GM12878 (cell line): ENCODE measurements around the gene GGT6. TPM values are rescaled to one million over a fixed set of nuclear protein-coding genes. Genes with fewer than 3 reads are reported as not detected.

Experiments
- ATAC-seq: fragments of 200-7000 bp; cut with Tn5 transposase; 3 replicates; pipeline ENCODE4 v1.9.1; 2020; ENCODE audit warnings: mild to moderate bottlenecking, moderate library complexity
- BruUV-seq: library from RNA; stranded (reverse); fragments of 400-500 nt; replicated peaks from 2 replicates; lab custom pipeline; 2021; lab: Mats Ljungman, UMichigan
- CTCF ChIA-PET: fragments of 300-600 bp; sonication (Branson Sonifier 250); formaldehyde crosslinking; extraction: SDS; loops from one replicate; lab custom pipeline; 2021; ENCODE audit warnings: inconsistent platforms; lab: Yijun Ruan, JAX
- POLR2A ChIA-PET: fragments of 350-600 bp; formaldehyde crosslinking; extraction: SDS; loops from one replicate; lab custom pipeline; 2021; ENCODE audit warnings: inconsistent platforms; lab: Charles Lee
- RAD21 ChIA-PET: fragments of 300-600 bp; sonication (Branson Sonifier 250); formaldehyde crosslinking; loops from one replicate; lab custom pipeline; 2023; ENCODE audit warnings: antibody characterized with exemption; ENCODE audit not compliant: unreplicated experiment; lab: Charles Lee
- SMC1A ChIA-PET: fragments of 300-600 bp; sonication (Branson Sonifier 250); formaldehyde crosslinking; loops from one replicate; lab custom pipeline; 2023; ENCODE audit not compliant: unreplicated experiment, uncharacterized antibody; lab: Charles Lee
- DNase-seq: peaks from one replicate; pipeline ENCODE4 v3.0.0-alpha.2; 2011; ENCODE audit warnings: low read depth, low spot score
- FAIRE-seq: peaks from 3 replicates; lab custom pipeline; 2011; peaks lifted over from hg19 to GRCh38; lab: Jason Lieb, UNC
- H2AFZ ChIP-seq: 2 replicates; pipeline ENCODE4 v1.6.0; 2011; ENCODE audit warnings: low read depth, low read length, control low read depth; ENCODE audit not compliant: control insufficient read depth
- H3K27ac ChIP-seq: 2 replicates; pipeline ENCODE4 v1.5.1; 2011; ENCODE audit warnings: control low read depth; ENCODE audit not compliant: control insufficient read depth, insufficient read depth
- H3K27me3 ChIP-seq, 2 experiments: replicated peaks in 1 of 2; 2 replicates each; pipeline versions ENCODE4 v1.6.0 to v1.6.1; 2011; ENCODE audit warnings: low read length in 1 of 2; ENCODE audit not compliant: control insufficient read depth in 2 of 2, insufficient read depth in 2 of 2
- H3K36me3 ChIP-seq, 2 experiments: 2 replicates each; pipeline ENCODE4 v1.5.1; 2011; ENCODE audit warnings: low read length in 1 of 2; ENCODE audit not compliant: control insufficient read depth in 2 of 2, insufficient read depth in 2 of 2
- H3K4me1 ChIP-seq: 2 replicates; pipeline ENCODE4 v1.6.1; 2011; ENCODE audit warnings: mild to moderate bottlenecking, low read length, moderate library complexity, mixed read lengths; ENCODE audit not compliant: control insufficient read depth, insufficient read depth
- H3K4me2 ChIP-seq: 2 replicates; pipeline ENCODE4 v1.6.0; 2011; ENCODE audit warnings: control low read depth; ENCODE audit not compliant: control insufficient read depth, insufficient read depth
- H3K4me3 ChIP-seq: fragments of 200-600 bp; sonication (generic); 2 replicates; pipeline ENCODE4 v1.5.1; 2016
- H3K79me2 ChIP-seq: 2 replicates; pipeline ENCODE4 v1.6.0; 2011; ENCODE audit warnings: low read length; ENCODE audit not compliant: control insufficient read depth, insufficient read depth
- H3K9ac ChIP-seq: 2 replicates; pipeline ENCODE4 v1.8.0; 2011; ENCODE audit warnings: low read length, control low read depth, mixed read lengths; ENCODE audit not compliant: control insufficient read depth, insufficient read depth
- H3K9me3 ChIP-seq: replicated peaks from 3 replicates; pipeline ENCODE4 v1.5.1; 2011; ENCODE audit warnings: mild to moderate bottlenecking, low read length; ENCODE audit not compliant: control insufficient read depth, insufficient read depth
- H4K20me1 ChIP-seq: 2 replicates; pipeline ENCODE4 v1.6.0; 2011; ENCODE audit not compliant: control insufficient read depth, insufficient read depth
- HCFC1 ChIP-seq: fragments of 150-350 bp; IDR thresholded peaks from 2 replicates; pipeline ENCODE4 v1.6.1; 2014; ENCODE audit warnings: low read length
- NKRF ChIP-seq: fragments of 450-650 bp; conservative IDR thresholded peaks from 2 replicates; pipeline ENCODE4 v1.6.1; 2017; ENCODE audit warnings: mild to moderate bottlenecking, moderate library complexity
- POLR2A ChIP-seq: IDR thresholded peaks from 2 replicates; pipeline ENCODE4 v1.6.1; 2011; ENCODE audit warnings: low read depth, mild to moderate bottlenecking, low read length
- WGBS: methylation state at CpG from one replicate; pipeline ENCODE4 v1.1.6; 2016; ENCODE audit warnings: low lambda C conversion rate; ENCODE audit not compliant: insufficient replicate concordance, insufficient coverage; ENCODE audit errors: missing lambda C conversion rate; 5-methylcytosine and 5-hydroxymethylcytosine counted together
- in situ Hi-C: fragments of 300-500 bp; cut with MboI; formaldehyde crosslinking; loops from 9 replicates; pipeline ENCODE4 v1.14.3; 2018; ENCODE audit warnings: mixed read lengths
- intact Hi-C: fragments of 100-400 bp; cut with micrococcal nuclease; formaldehyde crosslinking; loops from one replicate; pipeline ENCODE4 v1.14.2; 2022; ENCODE audit not compliant: unreplicated experiment
- polyA plus RNA-seq, 11 experiments: library from polyadenylated mRNA; depleted of rRNA in 4 of 11; unstranded in 6 of 11; stranded (reverse) in 5 of 11; fragments of >200 nt; fragmentation: Nextera tagmentation in 4 of 11; fragmentation: Illumina TruSeq in 1 of 11; extraction: Ambion mirVana in 4 of 11; extraction: Trizol in 1 of 11; gene quantifications; 1 replicate in 1 of 11; 2 replicates in 10 of 11; pipeline versions ENCODE4 v1.2.1 to v1.2.3, GENCODE V29; 2011 to 2016; ENCODE audit warnings: inconsistent platforms in 2 of 11, missing spikeins in 2 of 11, low read depth in 1 of 11
- total RNA-seq, 4 experiments: library from RNA; depleted of rRNA in 3 of 4; stranded (reverse); fragments of >200 nt in 3 of 4; fragmentation: Illumina TruSeq in 1 of 4; extraction: Trizol in 1 of 4; gene quantifications; 2 replicates each; pipeline versions ENCODE4 v1.2.1 to v1.2.3, GENCODE V29; 2013 to 2021

The GGT6 gene
- total and polyA plus RNA-seq, 10 of the 15 experiments (the other 5 are each of a cell fraction or from before 2014, with no cell fraction given): 0.01 to 0.26 (median 0.13) TPM; not detected in 5

GRCh38 chr17:4533523-4534504 lies 26.6 kb downstream of the GGT6 start (continued):
- no peak for TF ChIP-seq NKRF
- TF ChIP-seq, all 136 proteins: peak for 0

- ChIA-PET POLR2A (no interaction called here), SMC1A (no interaction called here), CTCF (no interaction called here), RAD21 (no interaction called here)
- BruUV-seq: no TSS peak
- no peaks in the 10 kb centered on the region for H4K20me1 ChIP-seq
- DNase-seq (no peak), ATAC-seq (no peak), FAIRE-seq (no peak)
- H3K9ac ChIP-seq: no peak overlapping the region
- in situ Hi-C loops: no loop called here
- no peak overlapping the region for H3K4me3 ChIP-seq
- H3K27me3 ChIP-seq: no peaks in the 10 kb centered on the region
- H3K4me2 ChIP-seq: no peak overlapping the region
- H3K9me3 ChIP-seq: no peaks in the 10 kb centered on the region
- H3K27ac ChIP-seq: no peak overlapping the region
- intact Hi-C loops: no loop called here
- TF ChIP-seq POLR2A: peak; percentile 38; the same call in 1 of the 2 replicates
- no peak for TF ChIP-seq HCFC1
- no peaks in the 10 kb centered on the region for H3K4me1 ChIP-seq
- no peaks in the 10 kb centered on the region for H3K79me2 ChIP-seq
- 60% methylated on average over 33 of the region's 33 CpGs for WGBS
- peaks cover 0 to 2% of the 10 kb centered on the region in 2 experiments; a peak in 1 of 4 replicates for H3K36me3 ChIP-seq
- H2AFZ ChIP-seq: no peak overlapping the region
These were observed 27.4 kb downstream of the GGT6 start for GRCh38 chr17:4532860-4533522.
